IgD-negative memory B cell (primary cell): ENCODE measurements around the gene SOAT1. TPM values are rescaled to one million over a fixed set of nuclear protein-coding genes. Genes with fewer than 3 reads are reported as not detected.
"Not testable (repeated sequence)": the region's sequence is repeated elsewhere in the genome, so short reads cannot be mapped to it uniquely, and the experiment has no call there.

Experiments
- H3K27ac Mint-ChIP-seq, 3 donors: one replicate each; pipeline ENCODE4 v1.8.0; 2020 to 2022; ENCODE audit warnings: mild to moderate bottlenecking in 3 of 3, mixed read lengths in 3 of 3, moderate library complexity in 1 of 3
- H3K27me3 Mint-ChIP-seq: one replicate; pipeline ENCODE4 v1.8.0; 2021; ENCODE audit warnings: mixed read lengths
- H3K36me3 Mint-ChIP-seq: one replicate; pipeline ENCODE4 v1.8.0; 2020; ENCODE audit warnings: mild to moderate bottlenecking, mixed read lengths
- H3K4me1 Mint-ChIP-seq, 3 donors: one replicate each; pipeline ENCODE4 v1.8.0; 2020 to 2022; ENCODE audit warnings: mixed read lengths in 3 of 3, mild to moderate bottlenecking in 1 of 3
- H3K4me3 Mint-ChIP-seq, 4 donors: one replicate each; pipeline ENCODE4 v1.8.0; 2020 to 2022; ENCODE audit warnings: mild to moderate bottlenecking in 4 of 4, mixed read lengths in 4 of 4, moderate library complexity in 3 of 4
- H3K9me3 Mint-ChIP-seq, 3 donors: one replicate each; pipeline ENCODE4 v1.8.0; 2020 to 2021; ENCODE audit warnings: mixed read lengths in 3 of 3, mild to moderate bottlenecking in 1 of 3
- polyA plus RNA-seq: library from polyadenylated mRNA; unstranded; fragments of 300-500 nt; fragmentation: Illumina TruSeq; gene quantifications from one replicate; pipeline ENCODE4 v1.2.3, GENCODE V29; 2021

The SOAT1 gene
- polyA plus RNA-seq: 32.9 TPM

DNA sequence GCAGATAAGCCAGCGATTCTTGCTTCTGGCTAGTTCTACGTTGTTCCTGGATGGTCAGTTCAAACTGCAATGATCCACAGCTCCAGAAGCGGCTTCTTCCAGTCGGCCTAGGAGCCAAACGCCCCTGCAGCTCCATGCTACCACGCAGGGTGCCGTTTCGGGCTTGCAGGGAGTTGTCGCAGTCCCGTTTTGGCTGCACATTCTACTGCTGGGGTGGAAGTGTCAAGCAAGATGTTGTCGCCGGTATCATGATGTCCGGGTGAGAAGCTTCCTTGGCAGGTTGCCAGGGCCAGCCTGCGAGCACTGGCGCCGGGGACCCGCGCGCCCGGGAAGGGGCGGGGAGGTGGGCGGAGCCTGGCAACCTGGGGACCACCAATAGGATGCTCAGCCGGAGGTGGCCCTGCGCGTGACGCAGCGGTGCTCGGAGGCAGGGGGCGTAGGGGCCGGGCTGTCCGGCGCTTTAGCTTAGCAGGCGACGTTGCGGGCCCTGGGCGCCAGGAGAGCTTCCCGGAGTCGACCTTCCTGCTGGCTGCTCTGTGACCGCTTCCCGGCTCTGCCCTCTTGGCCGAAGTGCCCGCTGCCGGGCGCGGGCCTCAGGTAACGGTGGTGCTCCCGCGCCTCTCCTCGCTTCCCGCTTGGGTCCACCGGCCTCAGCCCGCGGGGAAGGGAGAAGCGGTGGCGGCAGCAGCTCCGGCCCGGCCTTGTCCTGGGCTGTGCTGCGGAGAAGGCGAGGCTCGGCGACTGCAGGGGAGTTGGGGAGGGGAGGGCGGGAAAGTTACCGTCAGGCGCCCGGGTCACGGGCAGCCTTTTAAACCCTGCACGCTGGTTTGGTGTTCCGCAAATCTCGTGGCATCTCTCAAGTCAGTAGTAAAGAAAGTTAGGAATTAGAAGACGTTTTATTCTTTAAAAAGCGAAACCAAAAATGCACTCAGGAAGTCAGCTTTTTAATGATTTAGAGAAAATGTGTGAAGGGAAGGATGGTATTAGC is at the start of gene SOAT1:
SOAT1 (plus strand) TSS at position 458 of the 988 bp plus-strand sequence. CDS start 8,888 bp downstream, outside the sequence.
- Mint-ChIP-seq H3K4me3 (peak within 1 kb of the TSS; percentile 93 to 98 (median 96)), H3K27me3 (no peaks in the 10 kb centered on the region), H3K4me1 (peaks cover 18 to 25% (median 23%) of the 10 kb centered on the region in 3 donors), H3K9me3 (no peaks in the 10 kb centered on the region), H3K27ac (peak within 1 kb of the TSS; percentile 79 to 94 (median 87)), H3K36me3 (peaks cover 4% of the 10 kb centered on the region)

GRCh38 chr1:179245426-179245825 is 48.2 kb upstream of the SOAT1 start:
- H3K9me3 Mint-ChIP-seq, H3K4me3 Mint-ChIP-seq, H3K27ac Mint-ChIP-seq, H3K27me3 Mint-ChIP-seq, H3K4me1 Mint-ChIP-seq, H3K36me3 Mint-ChIP-seq: not testable (repeated sequence)

- no peak overlapping the region for H3K4me3 Mint-ChIP-seq
- no peaks in the 10 kb centered on the region for H3K27me3 Mint-ChIP-seq
- H3K27ac Mint-ChIP-seq: no peak overlapping the region
- no peaks in the 10 kb centered on the region for H3K9me3 Mint-ChIP-seq
- no peaks in the 10 kb centered on the region for H3K4me1 Mint-ChIP-seq
- H3K36me3 Mint-ChIP-seq: peaks cover 1% of the 10 kb centered on the region
Observed at GRCh38 chr1:179247923-179248322, 45.7 kb upstream of the SOAT1 start.

DNA sequence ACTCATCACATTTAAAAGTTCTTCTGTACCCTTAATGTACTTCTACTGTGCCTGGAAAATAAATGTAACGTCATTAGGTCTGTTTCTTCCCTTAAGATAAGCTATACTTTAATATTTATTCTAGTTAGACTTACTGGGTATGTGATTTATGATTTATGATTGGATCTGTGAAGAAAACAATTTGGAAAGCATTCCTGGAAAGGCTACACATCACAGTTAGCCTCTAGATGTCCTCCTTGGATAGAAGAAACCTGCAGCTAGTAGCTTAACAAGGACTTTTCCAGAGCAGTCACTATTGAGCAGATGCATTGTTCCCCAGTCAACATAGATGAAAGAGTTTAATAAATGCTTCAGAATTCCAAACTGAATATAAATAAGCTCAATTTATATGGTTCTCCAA is 41.9 kb upstream of the SOAT1 start:
- H3K9me3 Mint-ChIP-seq: no peaks in the 10 kb centered on the region
- no peak overlapping the region for H3K27ac Mint-ChIP-seq
- H3K4me1 Mint-ChIP-seq: no peaks in the 10 kb centered on the region
- no peaks in the 10 kb centered on the region for H3K36me3 Mint-ChIP-seq
- H3K4me3 Mint-ChIP-seq: no peak overlapping the region
- no peaks in the 10 kb centered on the region for H3K27me3 Mint-ChIP-seq

DNA sequence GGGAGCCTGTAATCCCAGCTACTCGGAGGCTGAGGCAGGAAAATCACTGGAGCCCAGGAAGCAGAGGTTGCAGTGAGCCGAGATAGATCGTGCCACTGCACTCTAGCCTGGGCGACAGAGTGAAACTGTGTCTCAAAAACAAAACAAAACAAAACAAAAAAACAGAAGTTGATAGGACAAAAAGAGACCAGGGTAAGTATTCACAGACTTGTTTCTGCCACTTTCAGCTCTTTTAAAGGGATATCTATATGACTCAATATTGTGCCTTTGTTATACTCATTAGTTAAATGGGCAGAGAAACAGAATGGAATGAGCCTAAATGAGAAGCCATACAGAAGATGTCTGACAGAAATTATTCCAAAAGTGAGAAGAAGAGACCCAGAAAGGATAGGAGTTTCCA is 41.0 kb upstream of the SOAT1 start:
- H3K4me3 Mint-ChIP-seq: no peak overlapping the region
- H3K27me3 Mint-ChIP-seq: no peaks in the 10 kb centered on the region
- H3K27ac Mint-ChIP-seq: no peak overlapping the region

DNA sequence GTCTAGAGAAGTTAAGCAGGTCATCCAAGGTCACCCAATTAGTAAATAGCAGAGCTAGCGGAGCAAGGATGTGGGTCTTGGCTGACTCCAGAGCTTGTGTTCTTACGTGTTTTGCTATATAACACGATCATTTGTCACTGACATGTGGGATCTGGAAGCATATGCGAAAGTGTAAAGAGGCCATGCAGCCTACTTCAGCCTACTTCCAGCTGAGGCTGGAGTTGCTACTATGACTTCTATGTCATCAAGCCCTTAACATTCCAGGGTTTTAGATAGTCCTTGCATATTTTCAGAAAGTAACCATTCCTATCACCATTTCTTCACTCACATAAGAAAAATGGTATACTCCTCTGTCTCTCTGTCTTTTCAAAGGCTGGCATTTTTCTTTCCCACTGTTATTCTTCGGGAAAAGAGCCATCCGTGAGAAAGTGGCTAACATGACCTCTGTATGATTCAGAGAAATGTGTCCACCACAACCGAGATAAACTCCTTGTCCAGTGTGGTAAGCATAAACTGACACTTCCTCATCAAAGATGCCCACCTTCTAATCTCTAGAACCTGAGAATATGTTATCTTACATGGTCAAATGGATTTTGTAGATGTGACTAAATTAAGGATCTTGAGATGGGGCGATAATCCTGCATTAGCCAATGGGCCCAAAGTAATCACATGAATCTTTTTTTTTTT is 40.2 kb upstream of the SOAT1 start:
- Mint-ChIP-seq H3K27ac (no peak overlapping the region), H3K9me3 (no peaks in the 10 kb centered on the region), H3K27me3 (no peaks in the 10 kb centered on the region), H3K4me1 (no peaks in the 10 kb centered on the region), H3K36me3 (no peaks in the 10 kb centered on the region), H3K4me3 (no peak overlapping the region)

More for the DNA sequence above, 41.0 kb upstream of the SOAT1 start:
- H3K9me3 Mint-ChIP-seq: no peaks in the 10 kb centered on the region
- H3K36me3 Mint-ChIP-seq: no peaks in the 10 kb centered on the region
- H3K4me1 Mint-ChIP-seq: no peaks in the 10 kb centered on the region

GRCh38 chr1:179262183-179262582 is 31.4 kb upstream of the SOAT1 start:
- Mint-ChIP-seq H3K4me1 (no peaks in the 10 kb centered on the region), H3K4me3 (no peak overlapping the region), H3K9me3 (no peaks in the 10 kb centered on the region), H3K36me3 (no peaks in the 10 kb centered on the region), H3K27me3 (no peaks in the 10 kb centered on the region), H3K27ac (no peak overlapping the region)

- Mint-ChIP-seq H3K4me3 (no peak overlapping the region), H3K27ac (no peak overlapping the region), H3K27me3 (no peaks in the 10 kb centered on the region), H3K36me3 (no peaks in the 10 kb centered on the region), H3K9me3 (no peaks in the 10 kb centered on the region), H3K4me1 (no peaks in the 10 kb centered on the region)
Observed at GRCh38 chr1:179263121-179263520, 30.5 kb upstream of the SOAT1 start.

- no peaks in the 10 kb centered on the region for H3K9me3 Mint-ChIP-seq
- peak overlapping the region in 1 of 3 donors; percentile 66 for H3K27ac Mint-ChIP-seq
- H3K27me3 Mint-ChIP-seq: no peaks in the 10 kb centered on the region
- H3K4me1 Mint-ChIP-seq: peaks cover 0 to 1% (median 0%) of the 10 kb centered on the region in 3 donors
- H3K4me3 Mint-ChIP-seq: no peak overlapping the region
- no peaks in the 10 kb centered on the region for H3K36me3 Mint-ChIP-seq
Observed at GRCh38 chr1:179264507-179264906, 29.1 kb upstream of the SOAT1 start.

GRCh38 chr1:179269071-179269470 is 24.5 kb upstream of the SOAT1 start:
- Mint-ChIP-seq H3K27ac (peak overlapping the region in 1 of 3 donors; percentile 29), H3K27me3 (no peaks in the 10 kb centered on the region)

GRCh38 chr1:179274424-179274823 is 19.2 kb upstream of the SOAT1 start:
- H3K27ac Mint-ChIP-seq, H3K9me3 Mint-ChIP-seq, H3K36me3 Mint-ChIP-seq: not testable (repeated sequence)

More at GRCh38 chr1:179269071-179269470, 24.5 kb upstream of the SOAT1 start:
- Mint-ChIP-seq H3K4me1 (peaks cover 0 to 1% (median 0%) of the 10 kb centered on the region in 3 donors), H3K4me3 (no peak overlapping the region), H3K36me3 (no peaks in the 10 kb centered on the region), H3K9me3 (no peaks in the 10 kb centered on the region)

DNA sequence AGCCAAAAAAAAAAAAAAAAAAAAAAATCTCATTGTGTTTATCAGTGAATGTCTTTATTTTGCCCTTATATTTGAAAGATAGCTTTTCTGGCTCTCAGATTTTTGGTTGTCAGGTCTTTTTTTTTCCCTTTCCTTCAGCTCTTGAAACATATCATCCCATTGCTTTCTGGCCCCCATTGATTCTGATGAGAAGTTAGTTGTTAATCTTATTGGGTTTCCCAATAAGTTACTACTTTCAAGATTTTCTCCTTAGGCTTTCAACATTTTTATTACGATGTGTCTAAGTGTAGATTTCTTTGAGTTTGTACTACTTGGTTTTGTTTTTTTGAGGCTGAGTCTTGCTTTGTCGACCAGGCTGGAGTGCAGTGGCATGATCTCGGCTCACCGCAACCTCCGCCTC is 14.7 kb upstream of the SOAT1 start:
- H3K4me3 Mint-ChIP-seq: no peak overlapping the region
- no peak overlapping the region for H3K27ac Mint-ChIP-seq
- no peaks in the 10 kb centered on the region for H3K36me3 Mint-ChIP-seq
- H3K9me3 Mint-ChIP-seq: peaks cover 3 to 8% (median 4%) of the 10 kb centered on the region in 3 donors
- H3K4me1 Mint-ChIP-seq: no peaks in the 10 kb centered on the region
- H3K27me3 Mint-ChIP-seq: peaks cover 3% of the 10 kb centered on the region

More at GRCh38 chr1:179274424-179274823, 19.2 kb upstream of the SOAT1 start:
- not testable (repeated sequence) for H3K27me3 Mint-ChIP-seq, H3K4me1 Mint-ChIP-seq, H3K4me3 Mint-ChIP-seq

DNA sequence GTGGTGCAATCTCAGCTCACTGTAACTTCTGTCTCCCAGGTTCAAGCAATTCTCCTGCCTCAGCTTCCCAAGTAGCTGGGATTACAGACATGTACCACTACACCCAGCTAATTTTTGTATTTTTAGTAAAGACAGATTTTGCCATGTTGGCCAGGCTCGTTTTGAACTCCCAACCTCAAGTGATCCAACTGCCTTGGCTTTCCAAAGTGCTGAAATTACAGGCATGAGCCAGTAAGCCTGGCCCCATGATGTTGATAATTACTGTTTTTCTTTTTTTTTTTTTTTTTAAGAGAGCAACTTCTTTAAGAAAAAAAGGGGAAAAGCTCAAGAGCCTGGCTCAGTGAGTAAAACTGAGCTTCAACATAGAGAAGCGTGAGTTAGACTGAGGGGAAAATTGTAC is 9.6 kb upstream of the SOAT1 start:
- Mint-ChIP-seq H3K36me3 (no peaks in the 10 kb centered on the region), H3K4me3 (no peak overlapping the region), H3K27ac (no peak overlapping the region), H3K27me3 (peaks cover 5% of the 10 kb centered on the region), H3K4me1 (no peaks in the 10 kb centered on the region), H3K9me3 (peaks cover 2 to 5% (median 3%) of the 10 kb centered on the region in 3 donors)

- Mint-ChIP-seq H3K27me3 (peaks cover 2% of the 10 kb centered on the region), H3K36me3 (no peaks in the 10 kb centered on the region), H3K4me1 (no peaks in the 10 kb centered on the region), H3K9me3 (no peaks in the 10 kb centered on the region), H3K27ac (no peak overlapping the region), H3K4me3 (no peak overlapping the region)
Observed at GRCh38 chr1:179287946-179288345, 5.7 kb upstream of the SOAT1 start.

DNA sequence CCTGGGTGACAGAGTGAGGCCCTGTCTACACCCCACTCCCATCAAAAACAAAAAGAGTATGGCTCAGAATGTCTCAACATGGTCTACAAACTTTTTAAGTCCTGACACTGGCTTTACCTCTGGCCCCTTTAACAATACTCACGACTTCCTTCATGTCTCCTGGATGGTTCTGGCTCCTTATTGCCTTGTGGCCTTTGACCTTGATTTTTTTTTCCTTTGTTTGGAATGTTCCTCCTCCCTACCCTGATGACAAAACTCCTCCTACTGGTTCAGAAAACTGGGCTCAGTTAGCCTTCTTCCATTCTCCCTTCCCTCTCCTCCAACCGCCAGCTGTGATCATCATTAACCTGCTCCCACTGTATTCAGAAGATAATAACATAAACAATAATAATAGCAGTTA is 4.6 kb upstream of the SOAT1 start:
- no peaks in the 10 kb centered on the region for H3K9me3 Mint-ChIP-seq
- H3K27me3 Mint-ChIP-seq: peaks cover 2% of the 10 kb centered on the region
- no peak overlapping the region for H3K27ac Mint-ChIP-seq
- no peak overlapping the region for H3K4me3 Mint-ChIP-seq
- peaks cover 0 to 2% (median 2%) of the 10 kb centered on the region in 3 donors for H3K4me1 Mint-ChIP-seq
- H3K36me3 Mint-ChIP-seq: no peaks in the 10 kb centered on the region
